ENCODE data around the gene RASAL3. TPM values are rescaled to one million over a fixed set of nuclear protein-coding genes. Genes with fewer than 3 reads are reported as not detected.
A peak's percentile ranks its signal among the peaks of the same experiment; 100 is the strongest.
"Not testable (repeated sequence)": the region's sequence is repeated elsewhere in the genome, so short reads cannot be mapped to it uniquely, and the experiment has no call there.

RASAL3 gene
- total RNA-seq, 1 donor from 2014 or later: 0.41 TPM

DNA sequence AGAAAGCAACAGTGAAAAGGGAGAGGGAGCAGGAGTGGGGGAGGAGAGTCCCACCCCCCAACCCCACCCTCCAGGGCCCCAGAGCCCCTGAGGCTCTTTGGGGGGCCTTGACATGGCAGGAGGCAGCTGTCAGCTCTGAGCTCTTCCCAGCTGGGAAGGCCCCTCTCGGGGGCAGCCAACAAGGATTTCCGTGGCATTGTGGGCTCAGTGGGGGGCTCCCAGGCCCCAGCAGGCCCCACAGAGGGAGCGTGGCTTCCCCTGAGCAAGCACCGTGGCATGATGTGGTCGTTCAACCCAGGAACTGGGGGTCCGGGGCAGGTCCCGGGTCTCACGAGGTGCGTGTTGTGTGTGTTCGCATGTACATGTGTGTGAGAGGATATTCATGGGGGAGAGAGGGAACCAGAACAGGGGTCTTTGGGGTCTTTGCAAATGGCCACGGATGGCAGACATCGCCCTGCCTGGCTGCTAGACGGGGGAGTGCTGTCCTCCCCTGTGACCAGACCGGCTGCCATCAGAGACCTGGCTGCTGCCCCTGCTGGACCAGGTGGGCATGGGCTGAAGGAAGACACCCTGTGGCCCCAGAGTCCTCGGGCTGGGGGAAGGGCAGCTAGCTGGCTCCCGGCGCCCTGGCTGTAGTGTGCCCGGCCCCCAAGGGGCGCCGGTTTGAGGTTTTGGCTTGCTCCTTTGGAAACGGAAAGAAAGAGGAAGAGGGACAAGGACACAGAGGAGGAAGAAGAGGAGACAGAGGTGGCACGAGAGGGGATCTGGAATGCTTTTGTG is 41.9 kb downstream of the RASAL3 start:
- no peak for DNase-seq (ENCODE audit: low spot score in 2 of 2)
- FAIRE-seq: no peak

DNA sequence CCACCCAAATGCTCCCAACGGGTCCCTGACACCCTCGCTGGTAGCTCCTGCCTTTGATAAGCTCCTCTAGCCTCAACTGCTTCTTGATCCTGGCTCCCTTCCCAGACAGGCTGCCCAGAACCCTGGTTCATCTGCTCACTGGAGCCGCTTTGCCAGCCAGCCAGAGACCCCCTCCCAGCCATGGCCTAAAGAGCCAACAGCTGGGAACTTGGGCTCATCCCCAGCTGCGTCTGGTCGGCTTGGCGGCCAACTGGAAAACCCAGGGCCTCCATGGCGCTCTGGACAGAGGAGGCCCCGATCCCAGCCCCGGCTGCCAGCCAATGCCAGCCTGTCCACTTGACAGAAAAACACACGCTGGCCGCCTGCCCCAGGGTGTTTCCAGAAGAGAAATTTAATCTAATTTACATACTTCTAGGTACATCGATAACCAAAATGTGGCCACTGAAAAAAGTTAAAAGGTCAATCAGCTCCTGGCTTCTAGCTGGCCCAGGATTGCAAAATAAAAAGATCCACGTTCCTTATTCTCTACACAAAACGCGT is 42.6 kb downstream of the RASAL3 start:
- peak; percentile 56 to 82 for DNase-seq (ENCODE audit: low spot score in 2 of 2)

DNA sequence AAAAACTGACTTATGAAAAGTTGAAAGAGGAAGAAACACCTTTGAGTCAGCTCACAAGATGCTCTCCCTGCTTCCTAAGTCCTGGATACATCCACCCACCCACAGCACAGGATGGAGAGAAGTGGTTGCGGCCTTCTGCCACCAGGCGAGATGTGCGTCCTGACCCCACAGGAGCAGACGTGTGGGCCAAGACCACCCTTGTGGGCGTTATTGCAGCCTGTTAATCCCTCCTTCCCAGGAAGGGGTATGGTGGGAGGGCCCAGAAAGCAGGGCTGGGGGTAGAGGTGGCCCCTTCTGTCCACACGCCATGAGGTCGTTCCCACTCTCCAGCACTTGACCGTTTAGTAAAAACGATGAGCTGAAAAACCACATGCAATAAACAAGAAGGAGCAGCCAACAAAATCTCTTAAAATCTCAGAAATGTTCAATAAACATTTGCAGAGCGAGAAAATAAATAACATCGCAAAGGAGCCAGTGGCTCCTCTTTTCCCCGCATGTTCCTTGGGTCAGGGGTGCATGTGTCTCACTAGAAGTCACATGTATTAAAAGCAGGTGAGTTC is 43.1 kb downstream of the RASAL3 start:
- no peak for FAIRE-seq
- no peak for DNase-seq (ENCODE audit: low spot score in 2 of 2)

More for the DNA sequence above, 42.6 kb downstream of the RASAL3 start:
- peak; percentile 24 for FAIRE-seq

DNA sequence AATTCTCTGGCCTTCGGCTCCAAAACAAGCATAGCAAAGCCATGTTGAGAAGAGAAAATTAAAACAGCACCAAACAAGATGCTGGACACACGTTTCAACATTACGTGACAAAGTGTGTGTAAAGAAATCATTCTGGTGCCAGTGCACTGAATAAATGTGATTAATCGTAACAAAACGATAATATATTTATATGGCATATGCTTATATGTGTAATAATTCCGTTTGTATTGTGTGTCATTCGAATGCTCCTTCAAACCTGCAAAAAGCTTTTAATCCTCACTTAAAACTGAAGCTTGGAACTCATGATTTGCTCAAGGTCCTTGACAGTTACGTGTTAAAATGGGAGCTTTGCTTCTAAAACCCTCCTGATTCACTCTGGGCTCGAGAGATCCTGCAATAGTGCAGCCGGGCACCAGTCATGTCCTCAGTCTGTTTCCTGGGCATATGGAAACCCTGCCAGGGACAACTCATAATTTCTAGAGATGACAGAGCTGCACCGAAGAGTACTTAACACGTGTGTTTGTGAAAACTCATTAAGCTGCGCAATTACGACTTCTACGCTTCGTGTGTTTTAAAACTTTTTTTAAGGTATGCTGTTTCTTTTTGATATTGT is 44.8 kb downstream of the RASAL3 start:
- FAIRE-seq (no peak), DNase-seq (ENCODE audit: low spot score in 2 of 2) (no peak)

DNA sequence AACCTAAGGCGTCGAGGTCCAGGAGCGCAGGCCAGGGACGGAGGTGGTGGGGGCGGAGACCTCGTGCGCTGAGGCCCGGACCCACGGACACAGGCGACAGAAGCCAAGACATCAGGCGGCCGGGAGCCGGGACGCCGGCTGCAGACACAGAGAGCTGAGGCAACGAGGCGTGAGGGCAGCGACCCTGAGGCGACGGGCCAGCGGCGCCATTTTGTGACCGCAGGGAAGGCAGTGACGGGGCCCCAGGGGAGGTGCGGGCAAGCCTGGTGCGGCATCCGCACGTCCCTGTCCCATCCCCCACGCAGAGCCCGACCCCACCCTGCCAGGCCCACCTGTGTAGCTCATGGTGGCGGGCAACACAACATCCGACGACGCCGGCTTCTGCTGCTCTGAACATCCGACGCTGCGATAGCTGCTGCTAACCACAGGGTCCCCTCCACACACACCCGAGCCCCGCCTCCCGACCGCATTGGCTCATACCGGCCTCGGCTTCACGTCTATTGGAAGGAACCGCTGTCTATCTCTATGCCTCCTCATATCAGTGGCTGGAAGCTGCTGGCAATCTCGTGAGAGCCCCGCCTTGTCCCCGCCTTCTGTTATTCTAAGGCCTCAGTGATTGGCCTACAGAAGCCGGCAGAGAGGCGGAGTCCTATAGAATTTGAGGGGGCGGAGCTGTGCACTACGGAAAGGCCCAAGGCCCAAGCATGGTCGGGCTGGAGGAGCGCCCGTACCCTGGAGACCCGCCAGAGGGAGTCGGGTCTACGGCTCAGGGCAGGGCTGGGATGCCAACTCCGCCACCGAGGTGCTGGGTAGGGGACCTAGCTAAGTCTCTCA is 45.5 kb downstream of the RASAL3 start, which contains the start of gene AKAP8L:
AKAP8L (minus strand) TSS at position 410 of the 834 bp plus-strand sequence; CDS start at position 345, 65 bp downstream.
- peak; percentile 95 for FAIRE-seq
- DNase-seq (ENCODE audit: low spot score in 2 of 2): peak; percentile 97 to 98

DNA sequence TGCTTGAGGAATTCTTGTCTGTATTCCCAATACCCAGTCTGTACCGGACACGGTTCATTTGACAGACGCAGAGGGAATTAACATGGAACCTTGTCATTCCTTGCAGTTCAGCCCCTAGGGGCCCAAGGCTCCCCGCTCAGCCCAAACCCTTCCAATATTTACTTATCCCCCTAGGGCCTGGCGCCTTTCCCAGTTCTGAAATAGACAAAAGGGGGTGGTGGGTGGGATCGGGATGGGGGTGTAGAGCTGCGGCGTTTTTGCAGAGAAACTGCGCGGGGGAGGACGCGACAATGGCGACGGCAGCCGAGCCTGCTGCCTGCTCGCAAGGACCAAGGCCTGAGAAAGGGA is 46.1 kb downstream of the RASAL3 start:
- no peak for FAIRE-seq
- DNase-seq (ENCODE audit: low spot score in 2 of 2): no peak

DNA sequence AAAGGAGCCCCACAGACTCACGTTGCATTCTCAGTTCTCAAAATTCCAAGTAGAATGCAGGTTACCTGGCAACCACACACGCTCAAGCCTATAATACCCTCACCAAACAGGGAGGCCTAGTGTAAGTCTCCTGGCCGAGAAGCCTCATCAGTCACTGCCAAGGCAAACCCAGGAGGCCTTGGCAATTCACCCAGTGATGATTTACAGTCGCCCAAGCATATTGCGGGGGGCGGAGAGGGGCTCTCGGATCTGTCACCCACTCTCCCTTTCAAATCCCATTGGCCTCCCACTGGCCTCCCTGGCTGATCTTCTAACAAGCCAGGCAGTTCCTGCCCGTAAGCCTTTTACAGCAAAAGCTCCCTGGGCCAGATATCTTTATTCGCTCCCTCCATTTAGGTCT is 46.6 kb downstream of the RASAL3 start:
- FAIRE-seq (no peak), DNase-seq (ENCODE audit: low spot score in 2 of 2) (no peak)

DNA sequence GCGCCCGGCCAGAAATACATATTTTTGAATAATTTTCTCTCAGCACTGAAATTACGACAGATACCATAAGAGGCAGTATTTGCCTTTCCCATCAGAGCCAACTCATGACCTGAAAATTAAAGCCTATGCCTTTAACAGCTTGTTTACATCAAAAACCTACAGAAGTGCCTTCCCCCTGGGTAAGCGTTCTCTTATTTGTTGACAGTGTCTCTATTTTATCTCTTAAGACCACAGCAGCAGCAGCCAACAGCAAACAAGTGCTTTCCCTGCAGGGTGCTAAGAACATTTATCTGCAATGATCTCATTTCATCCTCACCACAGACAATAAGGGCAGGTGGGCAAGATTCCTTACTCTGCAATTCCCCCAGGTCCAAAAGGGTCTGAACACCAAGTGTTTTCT is 51.5 kb downstream of the RASAL3 start:
- FAIRE-seq: no peak
- DNase-seq (ENCODE audit: low spot score in 2 of 2): no peak

DNA sequence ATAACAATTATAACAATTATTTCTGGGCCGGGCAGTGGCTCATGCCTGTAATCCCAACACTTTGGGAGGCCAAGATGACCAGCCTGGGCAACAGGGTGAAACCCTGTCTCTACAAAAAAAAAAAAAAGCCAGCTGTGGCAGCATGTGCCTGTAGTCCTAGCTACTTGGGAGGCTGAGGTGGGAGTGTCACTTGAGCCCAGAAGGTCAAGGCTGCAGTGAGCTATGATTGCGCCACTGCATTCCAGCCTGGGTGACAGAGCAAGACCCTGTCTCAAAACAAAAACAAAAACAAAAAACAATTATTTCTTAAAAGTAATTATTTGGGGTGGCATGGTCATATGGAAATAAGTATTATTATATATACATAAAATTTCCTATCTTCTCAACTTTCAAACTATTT is 53.0 kb downstream of the RASAL3 start:
- DNase-seq (ENCODE audit: low spot score in 2 of 2); FAIRE-seq: not testable (repeated sequence)

DNA sequence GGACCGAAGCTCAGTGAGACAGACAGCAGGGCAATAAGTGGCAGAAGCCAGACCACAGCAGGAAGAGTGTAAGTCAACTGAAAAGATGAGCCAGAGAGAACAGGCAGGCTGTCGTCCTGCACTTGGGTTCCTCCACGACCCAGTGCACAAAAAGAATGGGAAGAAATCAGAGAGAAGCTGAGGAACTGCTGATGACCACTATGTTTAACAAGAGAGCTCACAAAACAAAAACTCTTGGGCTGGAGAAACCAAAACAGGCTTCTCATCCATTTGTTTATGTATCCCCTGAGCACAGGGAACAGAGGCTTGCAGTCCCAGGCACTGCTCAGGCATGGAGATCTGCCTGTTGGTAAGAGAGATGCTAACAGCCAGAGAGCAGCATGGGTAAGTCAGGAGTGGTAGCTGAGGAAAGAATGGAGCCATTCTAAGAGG is 59.5 kb downstream of the RASAL3 start:
- DNase-seq (ENCODE audit: low spot score in 2 of 2) (no peak), FAIRE-seq (no peak)

DNA sequence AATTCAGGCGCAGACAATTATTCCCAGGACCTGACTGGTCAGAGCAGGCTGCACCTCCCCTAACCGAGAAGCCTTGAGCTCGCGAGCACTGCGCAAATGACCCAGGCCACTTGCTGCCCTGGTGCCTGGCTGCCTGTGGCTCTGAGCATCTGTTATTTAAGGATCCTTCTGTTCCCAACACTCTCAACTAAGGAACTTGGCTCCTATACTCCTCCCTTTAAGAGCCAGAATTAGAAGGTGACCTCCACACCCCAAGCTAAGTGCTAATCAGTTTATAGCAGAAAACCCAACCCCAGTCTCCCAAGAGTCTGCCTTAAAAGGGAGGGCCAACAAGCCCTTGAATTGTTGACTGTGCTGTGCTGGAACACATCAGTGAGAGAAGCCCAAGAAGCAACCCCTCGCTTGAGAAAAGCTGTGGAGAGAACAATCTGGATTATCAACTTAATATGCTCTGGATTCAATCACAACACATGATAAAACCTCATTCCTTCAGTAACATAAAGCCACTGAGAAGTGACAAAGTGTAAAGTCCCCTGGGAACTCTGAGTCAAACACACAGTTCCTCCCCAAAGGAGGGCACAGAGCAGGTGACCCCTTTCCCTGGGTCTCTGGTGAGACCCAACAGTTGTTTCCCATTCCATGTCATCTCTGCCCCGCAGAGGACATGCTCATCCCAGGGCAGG is 60.1 kb downstream of the RASAL3 start:
- no peak for FAIRE-seq
- DNase-seq (ENCODE audit: low spot score in 2 of 2): no peak

DNA sequence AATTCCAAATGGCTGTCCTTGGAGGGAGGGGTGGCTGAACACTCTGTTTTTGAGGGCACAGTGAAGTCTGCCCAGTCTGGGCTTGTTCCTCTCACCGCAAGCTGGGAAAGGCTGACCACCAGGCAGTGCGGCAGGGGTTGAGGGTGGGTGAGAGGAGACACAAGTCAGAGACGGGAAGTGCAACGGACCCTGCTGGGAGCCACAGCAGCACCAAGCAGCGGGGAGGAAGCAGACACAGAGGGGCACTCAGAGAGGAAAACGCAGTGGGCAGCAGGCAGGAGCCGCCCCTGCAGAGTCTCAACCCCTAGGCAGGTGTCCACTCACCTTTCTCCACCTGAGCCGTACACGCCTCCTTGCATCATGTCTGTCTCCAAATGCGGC is 61.2 kb downstream of the RASAL3 start:
- FAIRE-seq (no peak), DNase-seq (ENCODE audit: low spot score in 2 of 2) (no peak)

DNA sequence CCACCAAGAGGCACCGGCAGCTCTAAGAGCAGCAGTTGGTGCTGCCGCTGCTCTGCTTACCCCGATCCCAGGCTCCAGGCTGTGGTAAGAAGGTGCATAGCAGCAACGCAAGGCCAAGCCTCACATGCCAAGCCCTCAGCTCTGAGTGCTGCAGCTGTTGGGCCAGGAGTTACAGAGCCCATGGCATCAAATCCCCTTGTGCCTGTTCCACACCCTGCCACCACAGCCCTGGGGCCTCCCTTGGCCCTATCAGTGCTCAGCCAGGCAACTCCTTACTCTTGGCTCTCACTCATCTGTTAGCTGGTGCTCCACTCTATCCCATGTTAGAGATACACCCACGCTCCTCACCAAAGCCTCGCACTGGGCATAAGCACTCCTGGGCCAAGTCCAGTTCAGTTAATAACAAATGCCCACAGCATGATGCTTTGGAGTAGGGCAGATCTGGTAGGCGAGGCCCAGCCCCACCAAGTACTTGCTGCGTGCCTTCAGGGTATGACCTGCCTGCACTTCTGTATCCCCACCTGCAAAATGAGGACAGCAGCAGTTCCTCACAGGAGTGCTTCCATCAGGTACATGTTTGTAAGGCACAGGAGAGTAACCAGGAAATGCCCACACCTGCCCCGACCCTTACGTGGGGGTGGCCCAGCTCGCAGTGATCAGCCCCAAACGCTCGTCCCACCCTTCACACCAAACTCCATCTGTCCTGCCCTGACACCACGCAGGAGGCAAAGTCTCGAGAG is 61.8 kb downstream of the RASAL3 start:
- DNase-seq (ENCODE audit: low spot score in 2 of 2) (no peak), FAIRE-seq (no peak)

Small RNA genes lying within 50 kb of the gene (small RNA-seq; reads per million reads assigned to genes)
- gene MIR1470: not detected

Other genes starting within 250 kb of the RASAL3 start
- under 0.01 TPM for gene EPHX3, start 232.1 kb downstream of the RASAL3 start, total RNA-seq
- 11.4 TPM for gene BRD4, start 132.0 kb downstream of the RASAL3 start, total RNA-seq
- 9.8 TPM for gene AKAP8, start 84.8 kb downstream of the RASAL3 start, total RNA-seq
- gene AKAP8L, start 45.6 kb downstream of the RASAL3 start, total RNA-seq: 65.2 TPM
- 10.6 TPM for gene WIZ, start 14.6 kb downstream of the RASAL3 start, total RNA-seq
- not detected for gene PGLYRP2, start 15.0 kb upstream of the RASAL3 start, total RNA-seq
- gene CYP4F22, start 44.0 kb upstream of the RASAL3 start, total RNA-seq: not detected
- gene CYP4F8, start 150.7 kb upstream of the RASAL3 start, total RNA-seq: not detected
- gene CYP4F3, start 176.4 kb upstream of the RASAL3 start, total RNA-seq: not detected
- gene CYP4F12, start 208.5 kb upstream of the RASAL3 start, total RNA-seq: 0.41 TPM

All from frontal cortex (tissue), 4 donors.